Diencephalon (tissue), 1 donor: ENCODE measurements around the gene TMEM62. TPM values are rescaled to one million over a fixed set of nuclear protein-coding genes. Genes with fewer than 3 reads are reported as not detected.

Source experiments
- small RNA-seq: library from RNA; depleted of rRNA; stranded (forward); fragments of <200 nt; gene quantifications from one replicate; pipeline ENCODE3, GENCODE V24; 2014
- total RNA-seq: library from RNA; depleted of rRNA; stranded (reverse); fragments of >200 nt; gene quantifications from one replicate; pipeline ENCODE4 v1.2.3, GENCODE V29; 2014

The TMEM62 gene
- 28.1 TPM for total RNA-seq

GRCh38 chr15:43133430-43134156, at the start of gene TMEM62:
Gene TMEM62 (plus strand): TSS chr15:43133586. CDS start chr15:43133803, 217 bp downstream.

GRCh38 chr15:43105778-43106485, 27.5 kb upstream of the TMEM62 start, which contains the start of gene UBR1:
Gene UBR1 (minus strand): TSS chr15:43106038. CDS start chr15:43106022, 16 bp downstream.

GRCh38 chr15:43185157-43186002, 52.0 kb downstream of the TMEM62 start, which contains the start of gene CCNDBP1:
Gene CCNDBP1 (plus strand): TSS chr15:43185403. CDS start chr15:43185499, 96 bp downstream.

GRCh38 chr15:43220991-43221403, 87.6 kb downstream of the TMEM62 start, which contains the start of gene EPB42:
Gene EPB42 (minus strand): TSS chr15:43221018. CDS start chr15:43220825, 193 bp downstream.

Small RNA genes within 50 kb of the gene (small RNA-seq; reads per million reads assigned to genes)
- gene AC068724.2 = not detected

Other genes starting within 250 kb of the TMEM62 start
- gene TTBK2, start 212.8 kb upstream of the TMEM62 start, total RNA-seq = 44.5 TPM
- gene UBR1, start 27.5 kb upstream of the TMEM62 start, total RNA-seq = 79.8 TPM
- gene CCNDBP1, start 51.8 kb downstream of the TMEM62 start, total RNA-seq = 31.1 TPM
- gene EPB42, start 87.4 kb downstream of the TMEM62 start, total RNA-seq = 3.0 TPM
- gene TGM5, start 133.3 kb downstream of the TMEM62 start, total RNA-seq = not detected
- gene TGM7, start 168.7 kb downstream of the TMEM62 start, total RNA-seq = not detected
- 15.9 TPM for gene LCMT2, start 197.0 kb downstream of the TMEM62 start, total RNA-seq
- 40.1 TPM for gene ZSCAN29, start 237.5 kb downstream of the TMEM62 start, total RNA-seq
- gene TUBGCP4, start 237.5 kb downstream of the TMEM62 start, total RNA-seq = 21.0 TPM